ENCODE data around the gene TLL1.

- TF ChIP-seq, protein P1, sequence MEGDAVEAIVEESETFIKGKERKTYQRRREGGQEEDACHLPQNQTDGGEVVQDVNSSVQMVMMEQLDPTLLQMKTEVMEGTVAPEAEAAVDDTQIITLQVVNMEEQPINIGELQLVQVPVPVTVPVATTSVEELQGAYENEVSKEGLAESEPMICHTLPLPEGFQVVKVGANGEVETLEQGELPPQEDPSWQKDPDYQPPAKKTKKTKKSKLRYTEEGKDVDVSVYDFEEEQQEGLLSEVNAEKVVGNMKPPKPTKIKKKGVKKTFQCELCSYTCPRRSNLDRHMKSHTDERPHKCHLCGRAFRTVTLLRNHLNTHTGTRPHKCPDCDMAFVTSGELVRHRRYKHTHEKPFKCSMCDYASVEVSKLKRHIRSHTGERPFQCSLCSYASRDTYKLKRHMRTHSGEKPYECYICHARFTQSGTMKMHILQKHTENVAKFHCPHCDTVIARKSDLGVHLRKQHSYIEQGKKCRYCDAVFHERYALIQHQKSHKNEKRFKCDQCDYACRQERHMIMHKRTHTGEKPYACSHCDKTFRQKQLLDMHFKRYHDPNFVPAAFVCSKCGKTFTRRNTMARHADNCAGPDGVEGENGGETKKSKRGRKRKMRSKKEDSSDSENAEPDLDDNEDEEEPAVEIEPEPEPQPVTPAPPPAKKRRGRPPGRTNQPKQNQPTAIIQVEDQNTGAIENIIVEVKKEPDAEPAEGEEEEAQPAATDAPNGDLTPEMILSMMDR (conservative IDR thresholded peaks at IDR 0.05; ENCODE audit: low read depth in 2 of 2) = no peak
- TF ChIP-seq EZH2 (IDR thresholded peaks at IDR 0.05; ENCODE audit: low read depth, unreplicated experiment) (no peak), POLR2AphosphoS5 (IDR thresholded peaks at IDR 0.05; ENCODE audit: low read depth) (no peak)
- TF ChIP-seq, protein P2, sequence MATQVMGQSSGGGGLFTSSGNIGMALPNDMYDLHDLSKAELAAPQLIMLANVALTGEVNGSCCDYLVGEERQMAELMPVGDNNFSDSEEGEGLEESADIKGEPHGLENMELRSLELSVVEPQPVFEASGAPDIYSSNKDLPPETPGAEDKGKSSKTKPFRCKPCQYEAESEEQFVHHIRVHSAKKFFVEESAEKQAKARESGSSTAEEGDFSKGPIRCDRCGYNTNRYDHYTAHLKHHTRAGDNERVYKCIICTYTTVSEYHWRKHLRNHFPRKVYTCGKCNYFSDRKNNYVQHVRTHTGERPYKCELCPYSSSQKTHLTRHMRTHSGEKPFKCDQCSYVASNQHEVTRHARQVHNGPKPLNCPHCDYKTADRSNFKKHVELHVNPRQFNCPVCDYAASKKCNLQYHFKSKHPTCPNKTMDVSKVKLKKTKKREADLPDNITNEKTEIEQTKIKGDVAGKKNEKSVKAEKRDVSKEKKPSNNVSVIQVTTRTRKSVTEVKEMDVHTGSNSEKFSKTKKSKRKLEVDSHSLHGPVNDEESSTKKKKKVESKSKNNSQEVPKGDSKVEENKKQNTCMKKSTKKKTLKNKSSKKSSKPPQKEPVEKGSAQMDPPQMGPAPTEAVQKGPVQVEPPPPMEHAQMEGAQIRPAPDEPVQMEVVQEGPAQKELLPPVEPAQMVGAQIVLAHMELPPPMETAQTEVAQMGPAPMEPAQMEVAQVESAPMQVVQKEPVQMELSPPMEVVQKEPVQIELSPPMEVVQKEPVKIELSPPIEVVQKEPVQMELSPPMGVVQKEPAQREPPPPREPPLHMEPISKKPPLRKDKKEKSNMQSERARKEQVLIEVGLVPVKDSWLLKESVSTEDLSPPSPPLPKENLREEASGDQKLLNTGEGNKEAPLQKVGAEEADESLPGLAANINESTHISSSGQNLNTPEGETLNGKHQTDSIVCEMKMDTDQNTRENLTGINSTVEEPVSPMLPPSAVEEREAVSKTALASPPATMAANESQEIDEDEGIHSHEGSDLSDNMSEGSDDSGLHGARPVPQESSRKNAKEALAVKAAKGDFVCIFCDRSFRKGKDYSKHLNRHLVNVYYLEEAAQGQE (IDR thresholded peaks at IDR 0.05; ENCODE audit: unreplicated experiment) = no peak
These were observed 32.5 kb downstream of the TLL1 start for GRCh38 chr4:165905405-165906027.

All from GM23338 (cell line).